ENCODE data around the gene POTEG.
"Not testable (repeated sequence)": the region's sequence is repeated elsewhere in the genome, so short reads cannot be mapped to it uniquely, and the experiment has no call there.

The POTEG gene

DNA sequence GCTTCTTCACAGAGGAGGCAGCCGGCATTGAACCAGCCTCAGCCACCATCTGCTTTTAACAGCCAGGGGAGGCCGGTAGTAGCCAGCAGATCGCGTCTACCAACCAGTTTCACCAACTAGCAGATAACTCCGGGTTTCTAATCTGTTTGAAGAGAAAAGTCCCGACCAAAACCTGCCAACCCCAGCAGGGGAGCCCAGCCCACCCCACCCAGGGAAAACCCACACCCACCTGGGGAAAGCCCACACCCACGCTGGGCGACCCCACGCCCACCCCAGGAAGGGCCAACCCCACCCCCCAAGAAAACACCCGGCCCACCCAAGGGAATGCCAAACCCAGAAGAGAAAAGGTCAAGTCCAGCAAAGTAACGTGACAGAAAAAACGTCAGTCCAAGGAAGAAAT lies at the start of gene POTEG:
TSS of gene POTEG (minus strand) at position 101 of the 400 bp plus-strand sequence. CDS start at position 49, 52 bp downstream.
- not testable (repeated sequence) for DNase-seq

DNA sequence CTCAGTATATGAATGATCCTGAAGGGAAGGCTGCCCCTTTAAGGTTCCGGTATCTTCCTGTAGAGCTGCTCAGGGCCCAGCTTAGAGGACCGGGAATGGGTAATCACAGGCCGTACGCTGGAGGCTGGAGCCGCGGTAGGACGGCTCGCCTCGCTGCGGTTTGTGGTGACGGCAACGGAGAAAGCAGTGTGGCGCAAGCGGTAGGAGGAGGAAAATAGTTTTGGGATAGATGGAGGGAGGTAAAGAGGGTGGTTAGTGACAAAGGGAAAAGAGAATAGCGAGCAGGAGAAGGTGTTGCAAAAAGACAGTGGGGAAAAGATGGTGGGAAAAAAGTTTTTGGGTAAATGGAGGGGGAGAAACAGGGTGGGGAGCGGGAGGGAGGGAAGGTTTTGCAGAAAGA lies 48.0 kb upstream of the POTEG start:
- not testable (repeated sequence) for DNase-seq

DNA sequence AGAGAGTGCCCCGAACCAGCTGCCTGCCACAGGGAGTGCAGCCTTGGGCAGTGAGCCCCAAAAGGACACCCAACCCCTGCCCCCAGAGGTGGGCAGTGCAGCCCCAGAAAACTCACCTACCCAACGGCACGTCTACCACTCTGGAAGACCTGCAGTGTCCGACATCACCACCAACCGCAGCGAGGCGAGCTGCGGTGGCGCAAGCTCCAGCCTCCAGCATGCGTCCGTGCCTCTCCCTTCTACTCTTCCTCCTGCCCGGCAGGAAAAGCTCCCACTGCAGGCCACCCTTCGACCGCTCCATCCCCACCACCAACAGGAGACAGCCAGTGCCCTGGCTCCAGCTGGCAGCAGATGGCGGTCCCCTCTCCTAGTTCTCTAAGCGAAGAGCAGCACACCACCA lies 47.3 kb upstream of the POTEG start:
- not testable (repeated sequence) for DNase-seq

DNA sequence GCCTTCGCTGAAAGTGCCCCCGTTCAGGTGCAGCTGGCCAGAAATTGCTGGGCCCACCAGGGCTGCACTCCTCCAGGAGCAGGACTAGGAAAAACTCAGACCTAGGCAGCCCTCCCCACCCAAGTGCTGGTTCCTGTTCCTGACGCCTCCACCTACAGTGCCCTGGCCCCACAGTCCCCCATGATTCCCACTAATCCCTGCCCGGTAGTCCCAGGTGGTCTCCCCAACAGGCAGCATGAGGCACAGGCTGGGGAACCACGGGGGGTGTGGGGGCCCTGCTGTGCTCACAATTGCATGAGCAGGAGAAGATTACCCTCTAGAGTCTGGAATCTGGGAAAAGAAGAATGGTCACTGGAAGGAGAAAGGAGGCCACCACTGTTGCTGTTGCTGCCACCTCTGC lies 46.4 kb upstream of the POTEG start:
- not testable (repeated sequence) for DNase-seq

DNA sequence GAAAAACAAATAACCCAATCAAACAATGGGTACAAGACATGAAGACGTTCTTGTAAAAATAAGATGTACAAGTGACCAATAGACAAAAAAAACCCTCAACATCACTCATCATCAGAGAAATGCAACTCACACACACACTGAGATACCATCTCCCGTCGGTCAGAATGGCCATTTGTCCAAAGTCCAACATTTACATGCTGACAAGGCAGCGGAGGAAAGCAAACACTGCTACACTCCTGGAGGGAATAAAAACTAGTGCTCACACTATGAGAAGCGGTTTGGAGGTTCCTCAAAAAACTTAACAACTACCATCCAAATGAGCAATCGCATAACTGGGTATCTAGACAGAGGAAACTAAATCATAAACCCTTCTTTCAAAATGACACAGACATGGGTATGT lies 11.6 kb upstream of the POTEG start:
- DNase-seq, result not testable (repeated sequence)

DNA sequence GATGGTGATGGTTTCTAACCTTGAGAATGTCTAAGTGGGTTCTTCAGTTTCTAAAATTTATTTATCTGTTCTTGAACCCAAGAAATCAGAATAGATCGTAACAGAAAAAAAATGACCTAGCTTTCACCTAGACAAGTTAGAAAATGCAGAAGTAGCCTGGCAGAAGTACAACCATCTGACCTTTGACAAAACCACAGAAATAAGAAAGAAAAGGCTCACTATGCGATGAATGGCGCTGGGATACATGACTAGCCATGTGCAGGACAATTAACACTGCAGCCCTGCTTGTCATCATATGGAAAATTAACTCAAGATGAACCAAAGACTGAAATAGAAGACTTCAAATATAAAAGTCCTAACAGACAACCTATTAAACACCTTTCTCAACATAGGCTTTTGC lies 5.7 kb upstream of the POTEG start:
- DNase-seq, result not testable (repeated sequence)

DNA sequence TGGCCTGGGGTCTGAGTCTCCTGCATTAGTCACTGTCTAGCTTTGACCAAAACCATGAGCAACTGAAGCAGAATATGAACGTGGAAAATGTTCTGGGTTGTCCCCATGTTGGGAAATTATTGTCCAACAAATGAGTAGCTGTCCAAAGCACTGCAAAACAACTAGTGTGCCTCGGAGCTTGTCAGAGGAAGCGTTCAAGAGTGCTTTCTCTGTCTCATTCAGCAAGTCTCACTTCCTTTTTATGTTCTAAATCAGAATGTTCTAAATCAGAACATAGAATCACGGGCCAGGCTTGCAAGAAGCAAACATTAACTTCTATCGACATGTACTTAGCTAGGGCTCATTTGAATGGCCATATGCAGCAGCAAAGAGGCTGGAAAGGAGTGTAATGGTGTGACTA lies 5.1 kb upstream of the POTEG start:
- DNase-seq, result not testable (repeated sequence)

DNA sequence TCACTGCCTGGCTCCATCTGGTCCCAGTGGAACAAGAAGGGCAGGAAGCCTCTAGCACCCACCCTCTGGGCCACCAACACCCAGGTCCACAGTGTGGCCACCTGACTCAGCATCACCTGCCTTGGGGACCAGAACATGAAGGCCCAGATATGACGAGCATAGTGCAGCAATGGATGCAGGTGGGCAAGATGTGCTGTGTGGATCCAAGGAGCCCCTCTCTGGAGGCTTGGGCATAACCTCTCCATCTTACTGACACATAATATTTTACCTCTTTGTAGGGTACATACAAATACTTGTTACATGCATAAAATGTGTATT lies 2.9 kb upstream of the POTEG start:
- DNase-seq, result not testable (repeated sequence)

DNA sequence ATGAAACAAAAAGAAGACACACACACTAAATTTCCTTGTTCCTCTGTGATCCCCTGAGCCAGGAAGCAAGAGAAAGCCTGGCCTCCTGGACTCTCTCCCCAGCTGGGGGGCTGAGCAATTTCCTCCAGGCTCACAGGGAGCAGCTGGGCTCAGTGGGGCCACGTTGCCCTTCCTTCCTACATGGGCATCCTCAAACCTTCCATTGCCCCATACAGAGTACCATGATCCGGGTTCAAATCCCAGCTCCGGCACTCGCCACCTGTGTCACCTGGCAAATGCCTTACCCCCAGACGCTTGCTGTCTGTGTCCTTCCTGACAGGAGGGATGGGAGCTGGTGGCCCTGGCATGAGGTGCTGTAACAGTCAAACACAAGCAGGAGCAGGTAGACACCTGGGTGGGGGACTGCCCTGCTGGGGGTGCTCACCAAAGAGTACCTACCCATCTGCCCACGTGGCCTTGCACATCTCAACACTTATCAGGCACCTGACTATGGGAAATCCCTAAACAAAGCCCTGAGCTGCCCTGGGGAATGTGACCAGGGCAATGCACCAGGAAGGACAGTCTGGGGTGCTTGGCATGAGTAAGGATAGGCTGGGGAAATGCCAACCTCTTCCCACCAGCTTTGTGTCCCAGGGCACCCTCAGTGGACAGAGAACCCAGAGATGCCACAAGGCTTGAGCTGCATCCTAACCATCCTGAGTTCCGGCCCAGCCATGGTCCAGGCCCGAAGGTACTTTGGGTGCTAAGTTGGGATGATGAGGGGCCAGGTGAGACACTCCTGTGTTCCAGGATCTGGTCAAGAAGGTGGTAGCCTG lies 2.4 kb upstream of the POTEG start:
- not testable (repeated sequence) for DNase-seq

DNA sequence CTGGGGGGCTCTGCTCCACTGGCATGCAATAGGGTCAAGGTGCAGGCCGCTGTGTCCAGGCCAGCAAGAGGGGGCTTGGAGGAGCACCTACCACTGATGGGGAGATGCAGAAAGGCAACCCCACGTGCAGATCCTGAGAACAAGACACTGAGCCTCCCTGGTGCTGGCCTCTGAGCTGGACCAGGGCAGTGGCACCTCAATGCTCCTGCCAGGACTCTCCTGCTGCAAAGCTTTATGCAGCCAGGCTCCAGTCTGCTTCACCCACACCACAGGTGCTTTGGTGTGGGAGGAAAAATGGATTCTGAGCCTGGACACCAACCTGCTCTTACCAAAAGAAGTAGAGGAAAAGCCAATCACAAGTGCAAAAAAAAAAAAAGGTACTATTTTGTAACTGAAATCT lies 1.7 kb upstream of the POTEG start:
- DNase-seq, result not testable (repeated sequence)

DNA sequence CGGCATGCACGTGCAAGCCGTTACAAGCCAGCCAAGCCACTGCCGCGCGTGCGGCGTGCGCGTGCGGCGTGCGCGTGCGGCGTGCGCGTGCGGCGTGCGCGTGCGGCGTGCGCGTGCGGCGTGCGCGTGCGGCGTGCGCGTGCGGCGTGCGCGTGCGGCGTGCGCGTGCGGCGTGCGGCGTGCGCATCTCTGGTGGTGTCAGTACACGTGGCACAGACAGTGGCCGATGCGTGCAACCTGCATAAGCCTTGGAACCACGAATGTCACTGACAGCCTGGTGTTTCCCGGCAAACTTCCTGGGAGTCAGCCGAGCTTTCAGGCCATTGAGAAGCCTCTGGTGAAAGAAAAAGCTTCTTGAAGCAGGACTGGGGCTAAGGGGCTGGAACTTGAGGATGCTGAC lies 750 bp upstream of the POTEG start:
- not testable (repeated sequence) for DNase-seq

DNA sequence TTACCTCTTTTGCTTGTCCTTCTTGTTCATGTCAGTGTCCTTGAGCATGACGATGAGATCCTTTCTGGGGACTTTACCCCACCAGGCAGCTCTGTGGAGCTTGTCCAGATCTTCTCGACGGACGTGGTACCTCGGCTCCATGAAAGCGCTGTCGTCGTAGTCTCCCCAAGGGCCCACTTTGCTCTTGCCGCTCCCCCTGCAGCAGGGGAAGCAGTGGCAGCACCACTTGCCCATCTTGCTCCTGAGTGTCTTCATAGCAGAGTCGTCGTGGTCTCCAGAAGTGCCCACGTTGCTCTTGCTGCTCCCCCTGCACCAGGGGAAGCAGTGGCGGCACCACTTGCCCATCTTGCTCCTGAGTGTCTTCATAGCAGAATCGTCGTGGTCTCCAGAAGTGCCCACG lies 376 bp downstream of the POTEG start:
- not testable (repeated sequence) for DNase-seq

DNA sequence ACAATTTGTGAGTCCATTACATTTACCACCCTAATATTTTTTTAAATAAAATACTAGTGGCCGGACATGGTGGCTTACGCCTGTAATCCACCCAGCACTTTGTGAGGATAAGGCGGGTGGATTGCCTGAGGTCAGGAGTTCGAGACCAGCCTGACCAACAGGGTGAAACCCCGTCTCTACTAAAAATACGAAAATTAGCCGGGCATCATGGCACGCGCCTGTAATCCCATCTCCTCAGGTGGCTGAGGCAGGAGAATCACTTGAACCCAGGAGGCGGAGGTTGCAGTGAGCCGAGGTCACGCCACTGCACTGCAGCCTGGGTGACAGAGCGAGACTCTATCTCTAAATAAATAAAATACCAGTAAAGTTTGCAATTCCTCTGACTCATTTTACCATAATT lies 25.6 kb downstream of the POTEG start:
- not testable (repeated sequence) for DNase-seq

DNA sequence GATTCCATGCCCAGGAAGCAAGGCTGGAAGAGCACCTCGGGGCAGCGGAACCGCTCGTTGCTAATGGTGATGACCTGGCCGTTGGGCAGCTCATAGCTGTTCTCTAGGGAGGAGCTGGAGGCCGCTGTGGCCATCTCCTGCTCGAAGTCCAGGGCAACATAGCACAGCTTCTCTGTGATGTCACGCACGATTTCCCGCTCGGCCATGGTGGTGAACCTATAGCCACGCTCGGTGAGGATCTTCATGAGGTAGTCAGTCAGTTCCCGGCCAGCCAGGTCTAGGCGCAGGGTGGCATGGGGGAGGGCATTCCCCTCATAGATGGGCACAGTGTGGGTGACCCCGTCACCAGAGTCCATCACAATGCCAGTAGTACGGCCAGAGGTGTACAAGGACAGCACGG lies 32.0 kb downstream of the POTEG start:
- DNase-seq, result not testable (repeated sequence)

DNA sequence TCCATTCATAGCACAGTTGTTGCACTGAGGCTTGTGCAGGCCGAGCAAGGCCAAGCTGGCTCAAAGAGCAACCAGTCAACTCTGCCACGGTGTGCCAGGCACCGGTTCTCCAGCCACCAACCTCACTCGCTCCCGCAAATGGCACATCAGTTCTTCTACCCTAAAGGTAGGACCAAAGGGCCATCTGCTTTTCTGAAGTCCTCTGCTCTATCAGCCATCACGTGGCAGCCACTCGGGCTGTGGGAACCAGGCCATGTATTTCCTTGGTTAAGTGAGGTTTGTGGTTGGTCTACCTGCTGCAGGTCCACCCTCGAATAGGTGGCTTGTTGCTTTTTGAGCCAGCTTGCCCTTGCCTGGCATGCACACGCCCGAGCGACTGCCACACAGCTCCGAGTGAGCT lies 39.4 kb downstream of the POTEG start:
- not testable (repeated sequence) for DNase-seq

DNA sequence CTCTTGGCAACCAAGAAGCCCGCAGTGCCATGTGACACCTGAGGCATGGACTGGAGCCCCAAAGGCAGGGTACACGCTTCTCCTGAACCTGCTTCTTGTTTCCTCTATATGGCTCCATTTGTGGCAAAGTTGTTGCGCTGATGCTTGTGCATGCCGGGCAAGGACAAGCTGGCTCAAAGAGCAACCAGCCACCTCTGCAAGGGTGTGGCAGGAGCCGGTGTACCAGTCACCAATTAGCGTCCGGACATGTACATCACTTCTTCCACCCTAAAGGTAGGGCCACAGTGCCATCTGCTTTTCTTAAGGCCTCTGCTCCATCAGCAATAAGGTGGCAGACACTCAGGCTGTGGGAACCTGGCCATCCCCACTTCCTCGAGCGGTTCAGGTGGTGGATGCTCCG lies 43.9 kb downstream of the POTEG start:
- not testable (repeated sequence) for DNase-seq

DNA sequence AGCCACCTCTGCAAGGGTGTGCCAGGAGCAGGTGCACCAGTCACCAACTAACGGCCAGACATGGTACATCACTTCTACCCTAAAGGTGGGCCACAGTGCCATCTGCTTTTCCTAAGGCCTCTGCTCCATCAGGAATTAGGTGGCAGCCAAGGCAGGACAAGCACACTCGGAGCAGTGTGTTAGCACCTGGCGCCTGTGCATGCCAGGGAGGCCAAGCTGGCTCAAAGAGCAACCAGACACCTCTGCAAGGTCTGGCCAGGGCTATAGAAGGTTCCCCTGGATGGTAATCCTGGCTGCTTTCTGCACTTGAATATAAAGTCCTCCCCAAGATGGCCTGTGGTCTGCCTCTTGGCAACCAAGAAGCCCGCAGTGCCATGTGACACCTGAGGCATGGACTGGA lies 45.4 kb downstream of the POTEG start:
- not testable (repeated sequence) for DNase-seq

DNA sequence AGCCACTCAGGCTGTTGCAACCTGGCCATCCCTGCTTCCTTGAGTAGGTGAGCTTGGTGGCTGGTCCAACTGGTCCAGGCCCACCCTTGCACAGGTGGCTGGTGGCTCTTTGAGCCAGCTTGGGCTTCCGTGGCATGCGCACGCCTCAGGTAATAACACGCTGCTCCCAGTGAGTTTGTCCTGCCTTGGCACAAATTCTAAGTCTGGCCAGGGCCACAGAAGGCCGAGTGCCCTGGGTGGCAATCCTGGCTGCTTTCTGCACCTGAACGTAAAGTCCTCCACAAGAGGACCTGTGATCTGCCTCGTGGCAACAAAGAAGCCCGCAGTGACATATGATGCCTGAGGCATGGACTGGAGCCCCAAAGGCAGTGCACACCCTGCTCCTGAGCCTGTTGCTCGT lies 47.1 kb downstream of the POTEG start:
- not testable (repeated sequence) for DNase-seq

DNA sequence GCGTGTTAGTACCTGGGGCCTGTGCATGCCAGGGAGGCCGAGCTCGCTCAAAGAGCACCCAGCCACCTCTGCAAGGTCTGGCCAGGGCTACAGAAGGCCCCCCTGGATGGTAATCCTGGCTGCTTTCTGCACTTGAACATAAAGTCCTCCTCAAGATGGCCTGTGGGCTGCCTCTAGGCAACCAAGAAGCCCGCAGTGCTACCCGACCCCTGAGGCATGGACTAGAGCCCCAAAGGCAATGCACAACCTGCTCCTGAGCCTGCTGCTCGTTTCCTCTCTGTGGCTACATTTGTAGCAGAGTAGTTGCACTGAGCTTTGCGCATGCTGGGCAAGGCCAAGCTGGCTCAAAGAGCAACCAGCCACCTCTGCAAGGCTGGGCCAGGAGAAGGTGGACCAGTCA lies 47.8 kb downstream of the POTEG start:
- DNase-seq, result not testable (repeated sequence)

DNA sequence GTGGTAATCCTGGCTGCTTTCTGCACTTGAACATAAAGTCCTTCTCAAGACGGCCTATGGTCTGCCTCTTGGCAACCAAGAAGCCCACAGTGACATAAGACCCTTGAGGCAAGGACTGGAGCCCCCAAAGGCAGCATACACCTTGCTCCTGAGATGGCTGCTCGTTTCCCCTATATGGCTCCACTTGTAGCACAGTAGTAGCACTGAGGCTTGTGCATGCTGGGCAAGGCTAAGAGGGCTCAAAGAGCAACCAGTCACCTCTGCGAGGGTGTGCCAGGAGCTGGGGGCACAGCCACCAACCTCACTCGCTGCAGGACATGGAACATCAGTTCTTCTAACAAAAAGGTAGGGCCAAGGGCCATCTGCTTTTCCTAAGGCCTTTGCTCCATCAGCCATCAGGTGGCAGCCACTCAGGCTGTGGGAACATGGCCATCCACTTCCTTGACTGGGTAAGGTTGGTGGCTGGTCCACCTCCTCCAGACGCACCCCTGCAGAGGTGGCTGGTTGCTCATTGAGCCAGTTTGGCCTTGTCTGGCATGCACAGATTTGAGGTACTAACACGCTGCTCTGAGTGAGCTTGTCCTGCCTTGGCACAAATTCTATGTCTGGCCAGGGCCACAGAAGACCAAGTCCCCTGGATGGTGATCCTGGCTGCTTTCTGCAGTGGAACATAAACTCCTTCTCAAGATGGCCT lies 49.9 kb downstream of the POTEG start:
- DNase-seq, result not testable (repeated sequence)

DNA sequence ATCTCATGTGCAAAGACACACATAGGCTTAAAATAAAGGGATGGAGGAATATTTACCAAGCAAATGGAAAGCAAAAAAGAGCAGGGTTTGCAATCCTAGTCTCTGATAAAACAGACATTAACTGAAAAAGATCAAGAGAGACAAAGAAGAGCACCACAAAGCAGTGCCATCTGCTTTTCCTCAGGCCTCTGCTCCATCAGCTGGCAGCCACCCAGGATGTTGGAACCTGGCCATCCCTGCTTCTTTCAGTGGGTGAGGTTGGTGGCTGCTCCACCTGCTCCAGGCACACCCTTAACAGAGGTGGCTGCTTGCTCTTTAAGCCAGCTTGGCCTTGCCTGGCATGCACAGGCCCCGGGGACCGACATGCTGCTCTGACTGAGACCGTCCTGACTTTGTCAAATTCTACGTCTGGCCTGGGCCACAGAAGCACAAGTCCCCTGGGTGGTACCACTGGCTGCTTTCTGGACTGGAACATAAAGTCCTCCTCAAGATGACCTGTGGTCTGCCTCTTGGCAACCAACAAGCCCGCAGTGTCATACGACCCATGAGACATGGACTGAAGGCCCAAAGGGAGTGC lies 51.0 kb downstream of the POTEG start:
- DNase-seq, result not testable (repeated sequence)

DNA sequence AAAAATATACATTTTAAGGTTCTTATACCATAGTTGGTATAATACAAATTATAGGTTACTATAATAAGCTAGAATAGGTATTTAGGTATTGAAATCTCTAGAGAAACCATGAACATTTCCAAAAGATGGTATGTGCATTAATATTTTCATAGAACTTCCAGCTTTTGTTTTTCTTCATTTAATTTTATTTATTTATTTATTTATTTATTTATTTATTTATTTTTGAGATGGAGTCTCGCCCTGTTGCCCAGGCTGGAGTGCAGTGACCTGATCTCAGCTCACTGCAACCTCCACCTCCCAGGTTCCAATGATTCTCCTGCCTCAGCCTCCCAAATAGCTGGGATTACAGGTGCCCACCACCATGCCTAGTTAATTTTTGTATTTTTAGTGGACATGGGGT lies 54.0 kb downstream of the POTEG start:
- DNase-seq, result not testable (repeated sequence)

DNA sequence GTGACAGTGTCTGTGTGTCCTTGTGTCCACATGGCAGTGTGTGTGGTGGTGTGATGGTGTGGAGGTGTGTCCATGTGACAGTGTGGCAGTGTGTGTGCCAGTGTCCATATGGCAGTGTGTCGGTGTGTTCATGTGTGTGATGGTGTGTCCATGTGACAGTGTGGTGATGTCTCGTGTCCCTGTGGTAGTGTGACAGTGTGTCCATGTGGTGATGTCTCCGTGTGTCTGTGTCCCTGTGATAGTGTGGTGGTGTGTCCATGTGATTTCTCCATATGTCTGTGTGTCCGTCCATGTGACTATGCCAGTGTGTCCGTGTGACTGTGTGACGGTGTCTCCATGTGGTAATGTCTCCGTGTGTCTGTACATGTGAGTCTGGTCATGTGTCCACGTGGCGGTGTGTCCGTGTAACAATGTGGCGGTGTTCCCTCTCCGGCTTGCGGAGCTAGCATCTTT lies 59.7 kb downstream of the POTEG start:
- not testable (repeated sequence) for DNase-seq

All from activated naive CD4-positive, alpha-beta T cell treated with Interleukin-2 at 50 U/mL for 16 hours (primary cell).